ENCODE results near the gene KCNMB2. TPM values are rescaled to one million over a fixed set of nuclear protein-coding genes. Genes with fewer than 3 reads are reported as not detected.

The KCNMB2 gene
- polyA plus RNA-seq, 1 experiment: not detected

GRCh38 chr3:178567611-178568010 is 31.4 kb downstream of the KCNMB2 start:
- no peak for DNase-seq (ENCODE audit: low read depth)
- CTCF ChIA-PET: no interaction called here
- POLR2A ChIA-PET: no interaction called here
- no peak overlapping the region for H3K4me3 ChIP-seq (ENCODE audit: low read depth, low read length)
- TF ChIP-seq, protein P1, sequence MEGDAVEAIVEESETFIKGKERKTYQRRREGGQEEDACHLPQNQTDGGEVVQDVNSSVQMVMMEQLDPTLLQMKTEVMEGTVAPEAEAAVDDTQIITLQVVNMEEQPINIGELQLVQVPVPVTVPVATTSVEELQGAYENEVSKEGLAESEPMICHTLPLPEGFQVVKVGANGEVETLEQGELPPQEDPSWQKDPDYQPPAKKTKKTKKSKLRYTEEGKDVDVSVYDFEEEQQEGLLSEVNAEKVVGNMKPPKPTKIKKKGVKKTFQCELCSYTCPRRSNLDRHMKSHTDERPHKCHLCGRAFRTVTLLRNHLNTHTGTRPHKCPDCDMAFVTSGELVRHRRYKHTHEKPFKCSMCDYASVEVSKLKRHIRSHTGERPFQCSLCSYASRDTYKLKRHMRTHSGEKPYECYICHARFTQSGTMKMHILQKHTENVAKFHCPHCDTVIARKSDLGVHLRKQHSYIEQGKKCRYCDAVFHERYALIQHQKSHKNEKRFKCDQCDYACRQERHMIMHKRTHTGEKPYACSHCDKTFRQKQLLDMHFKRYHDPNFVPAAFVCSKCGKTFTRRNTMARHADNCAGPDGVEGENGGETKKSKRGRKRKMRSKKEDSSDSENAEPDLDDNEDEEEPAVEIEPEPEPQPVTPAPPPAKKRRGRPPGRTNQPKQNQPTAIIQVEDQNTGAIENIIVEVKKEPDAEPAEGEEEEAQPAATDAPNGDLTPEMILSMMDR (IDR thresholded peaks at IDR 0.05; ENCODE audit: insufficient read depth, low read depth, low read length): no peak
- H3K27me3 ChIP-seq (ENCODE audit: control insufficient read depth, insufficient read depth, low read length): no peaks in the 10 kb centered on the region
- no peaks in the 10 kb centered on the region for H3K36me3 ChIP-seq (ENCODE audit: control insufficient read depth, insufficient read depth, low read length)

DNA sequence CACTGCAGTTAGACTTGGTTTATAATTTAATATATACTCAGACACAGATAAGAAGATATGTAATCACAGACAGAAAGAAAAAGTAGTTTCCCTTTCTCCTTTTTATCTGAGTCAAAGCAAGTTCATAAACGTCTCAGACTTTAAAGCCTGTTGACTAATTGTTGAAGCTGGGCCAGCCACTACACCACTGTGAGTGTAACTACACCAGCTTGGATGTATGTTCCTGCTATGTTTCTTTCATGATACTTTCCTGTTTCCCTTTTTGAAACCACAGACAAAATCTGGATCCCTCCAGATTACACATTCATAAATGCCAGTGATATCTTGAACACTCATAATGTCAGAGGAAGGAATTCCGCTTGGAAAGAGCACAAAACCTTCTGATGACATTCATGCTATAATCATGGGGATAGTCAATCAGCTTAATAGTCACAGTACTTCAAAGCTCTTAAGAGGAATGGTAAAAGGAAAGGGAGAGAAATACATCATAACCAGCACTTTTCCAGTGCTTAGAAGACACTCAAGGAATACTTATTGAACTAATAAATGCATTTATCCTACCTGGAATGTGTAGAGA is 32.0 kb downstream of the KCNMB2 start:
- POLR2A ChIA-PET: no interaction called here
- no peaks in the 10 kb centered on the region for H3K27me3 ChIP-seq (ENCODE audit: control insufficient read depth, insufficient read depth, low read length)
- H3K36me3 ChIP-seq (ENCODE audit: control insufficient read depth, insufficient read depth, low read length): no peaks in the 10 kb centered on the region
- H3K4me3 ChIP-seq (ENCODE audit: low read depth, low read length): no peak overlapping the region
- DNase-seq (ENCODE audit: low read depth): no peak
- TF ChIP-seq, protein P1 (IDR thresholded peaks at IDR 0.05; ENCODE audit: insufficient read depth, low read depth, low read length): no peak
- CTCF ChIA-PET: interaction anchor here (0.5 kb wide), 1 partner anchor 43 kb away, joined by 3 read pairs; no protein-coding TSS in a partner anchor

DNA sequence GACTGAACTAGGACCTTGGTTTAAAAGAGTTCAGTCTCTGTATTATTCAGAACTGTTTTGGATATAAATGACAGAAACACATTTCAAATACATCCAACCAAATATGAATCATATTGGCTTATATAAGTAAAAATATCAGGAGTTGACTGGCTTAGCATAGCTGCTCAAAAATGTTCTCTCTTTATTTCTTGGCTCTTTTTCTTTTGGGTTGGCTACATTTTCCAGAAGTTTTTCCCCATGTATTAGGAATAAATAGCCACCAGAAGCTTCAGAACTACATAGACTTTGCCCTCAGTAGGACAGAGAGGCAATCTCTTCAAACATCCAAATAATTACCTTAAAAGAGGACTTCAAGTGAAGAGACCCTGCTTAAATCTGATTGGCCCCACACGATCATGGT is 32.7 kb downstream of the KCNMB2 start:
- CTCF ChIA-PET: no interaction called here
- Histone ChIP-seq H3K36me3 (ENCODE audit: control insufficient read depth, insufficient read depth, low read length) (no peaks in the 10 kb centered on the region), H3K4me3 (ENCODE audit: low read depth, low read length) (no peak overlapping the region), H3K27me3 (ENCODE audit: control insufficient read depth, insufficient read depth, low read length) (no peaks in the 10 kb centered on the region)
- DNase-seq (ENCODE audit: low read depth): no peak
- POLR2A ChIA-PET: no interaction called here
- TF ChIP-seq, protein P1 (IDR thresholded peaks at IDR 0.05; ENCODE audit: insufficient read depth, low read depth, low read length): no peak

GRCh38 chr3:178569826-178570225 is 33.6 kb downstream of the KCNMB2 start:
- TF ChIP-seq, protein P1 (IDR thresholded peaks at IDR 0.05; ENCODE audit: insufficient read depth, low read depth, low read length): no peak
- ChIA-PET CTCF (interaction anchor here (1.7 kb wide), 1 partner anchor 15 kb away, joined by 3 read pairs; no protein-coding TSS in a partner anchor), POLR2A (no interaction called here)
- DNase-seq (ENCODE audit: low read depth): no peak
- no peak overlapping the region for H3K4me3 ChIP-seq (ENCODE audit: low read depth, low read length)
- H3K36me3 ChIP-seq (ENCODE audit: control insufficient read depth, insufficient read depth, low read length): no peaks in the 10 kb centered on the region
- no peaks in the 10 kb centered on the region for H3K27me3 ChIP-seq (ENCODE audit: control insufficient read depth, insufficient read depth, low read length)

DNA sequence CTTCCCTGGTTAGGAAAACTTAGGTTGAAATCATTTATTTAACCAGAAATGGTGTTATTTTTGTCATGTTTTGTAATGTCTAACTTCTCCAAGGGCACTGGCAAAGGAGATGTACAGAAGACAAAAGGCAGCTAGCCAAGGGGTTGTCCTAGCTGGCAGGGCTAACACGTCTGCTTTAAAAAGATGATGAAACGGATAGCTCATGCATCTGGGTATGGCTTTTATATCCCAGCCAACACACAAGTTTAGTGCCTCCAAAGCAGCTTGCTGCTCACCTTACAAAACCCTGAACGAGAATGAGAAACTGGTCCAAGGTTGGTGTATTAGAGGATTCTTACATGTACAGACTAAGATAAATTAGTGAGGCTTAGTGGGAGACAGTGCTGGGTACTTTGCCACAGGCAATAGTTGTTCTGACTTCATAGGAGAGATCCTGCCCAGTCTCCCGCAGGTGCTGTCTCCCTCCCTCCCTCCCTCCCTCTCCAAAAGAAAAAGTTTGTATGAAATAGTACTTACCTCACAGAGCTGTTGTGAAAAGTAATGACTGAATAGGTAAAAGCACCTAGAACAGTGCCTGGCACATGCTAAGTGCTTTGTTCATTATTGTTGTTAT is 47.8 kb downstream of the KCNMB2 start:
- H3K4me3 ChIP-seq (ENCODE audit: low read depth, low read length): no peak overlapping the region
- no peak for DNase-seq (ENCODE audit: low read depth)
- no peaks in the 10 kb centered on the region for H3K27me3 ChIP-seq (ENCODE audit: control insufficient read depth, insufficient read depth, low read length)
- ChIA-PET CTCF (interaction anchor here (0.6 kb wide), 2 partner anchors 15 to 259 kb away, joined by 3 to 4 read pairs; no protein-coding TSS in a partner anchor), POLR2A (no interaction called here)
- TF ChIP-seq, protein P1 (IDR thresholded peaks at IDR 0.05; ENCODE audit: insufficient read depth, low read depth, low read length): no peak
- H3K36me3 ChIP-seq (ENCODE audit: control insufficient read depth, insufficient read depth, low read length): no peaks in the 10 kb centered on the region
